ENCODE results near the gene NKX1-2.
"Not testable (repeated sequence)": the region's sequence is repeated elsewhere in the genome, so short reads cannot be mapped to it uniquely, and the experiment has no call there.

NKX1-2 gene

GRCh38 chr10:124449170-124450011 is 444 bp downstream of the NKX1-2 start:
- no peak for DNase-seq

- no peak for DNase-seq
These were observed 1.1 kb downstream of the NKX1-2 start for GRCh38 chr10:124448696-124449169.

DNA sequence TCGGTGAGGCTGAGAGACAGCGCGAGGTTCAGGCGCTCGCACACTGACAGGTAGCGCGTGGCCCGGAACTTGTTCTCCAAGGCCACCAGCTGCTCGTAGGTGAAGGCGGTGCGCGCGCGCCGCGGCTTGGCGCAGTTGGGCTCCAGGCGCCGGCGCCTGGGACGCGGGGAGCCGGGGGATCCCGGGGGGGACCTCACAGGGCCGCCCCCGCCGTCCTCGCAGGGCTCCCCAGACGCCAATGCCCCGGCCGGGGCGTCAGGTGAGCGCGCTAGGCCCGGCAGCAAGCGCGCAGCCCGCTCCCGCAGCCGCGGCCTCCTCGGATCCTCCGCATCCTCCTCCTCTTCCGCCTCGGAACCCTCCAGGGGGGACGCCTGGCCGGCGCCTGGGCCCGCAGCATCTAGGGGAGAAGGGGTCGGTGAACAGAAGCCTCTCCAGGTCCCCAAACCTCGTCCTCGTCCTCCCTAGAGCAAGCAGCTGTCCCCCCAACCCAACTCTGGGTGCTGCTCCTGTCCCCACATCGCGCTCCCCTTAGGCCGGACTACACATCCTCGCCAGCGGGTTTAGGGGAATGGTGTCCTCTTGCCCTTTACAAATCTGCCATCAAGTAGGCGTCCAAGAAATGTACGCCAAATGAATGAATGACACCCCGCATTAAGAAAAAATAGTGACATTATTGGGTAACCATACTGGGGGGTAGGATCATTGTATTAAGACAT is 1.9 kb downstream of the NKX1-2 start:
- DNase-seq: no peak

DNA sequence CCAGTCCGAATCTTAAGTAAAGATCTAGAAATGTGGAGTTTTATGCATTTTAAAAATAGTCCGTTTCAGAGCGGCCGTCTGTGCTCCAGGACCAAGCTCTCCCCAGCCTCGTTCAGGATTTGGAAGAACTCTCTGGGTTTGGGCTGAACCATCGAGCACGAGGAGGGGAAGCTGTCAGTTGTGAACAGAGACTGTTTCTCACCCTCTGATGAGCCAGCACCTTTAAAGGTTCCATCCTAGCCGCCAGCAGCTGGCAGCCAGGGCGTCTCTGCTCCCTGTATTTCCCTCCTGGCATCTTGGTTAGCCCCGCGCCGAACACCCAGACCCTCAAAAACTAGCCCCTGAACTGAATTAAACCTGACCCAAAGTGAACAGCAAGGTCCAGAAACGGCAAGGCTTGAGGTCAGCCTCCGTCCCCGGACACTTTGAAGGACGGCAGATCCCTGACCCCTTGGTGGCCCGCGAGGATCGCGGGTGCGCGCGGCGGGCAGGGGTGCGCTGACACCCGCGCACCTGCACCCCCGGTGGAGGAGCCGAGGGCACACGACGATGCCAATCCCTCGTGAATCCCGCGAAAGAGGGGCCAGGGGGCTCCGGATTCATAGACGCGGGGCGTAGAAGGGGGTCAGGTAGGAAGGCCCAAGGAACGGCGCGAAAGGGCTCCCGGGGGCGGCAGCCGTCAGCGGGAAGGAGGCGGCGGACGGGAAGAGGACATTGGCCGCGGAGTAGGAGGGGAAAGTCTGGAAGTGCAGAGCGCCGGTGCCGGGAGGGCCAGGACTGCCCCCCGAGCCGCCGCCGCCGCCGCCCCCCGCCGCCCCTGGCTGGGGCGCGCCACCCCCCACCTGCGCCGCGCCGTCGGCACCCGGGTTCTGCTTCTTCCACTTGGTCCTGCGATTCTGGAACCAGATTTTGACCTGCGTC is 2.7 kb downstream of the NKX1-2 start:
- DNase-seq: no peak

DNA sequence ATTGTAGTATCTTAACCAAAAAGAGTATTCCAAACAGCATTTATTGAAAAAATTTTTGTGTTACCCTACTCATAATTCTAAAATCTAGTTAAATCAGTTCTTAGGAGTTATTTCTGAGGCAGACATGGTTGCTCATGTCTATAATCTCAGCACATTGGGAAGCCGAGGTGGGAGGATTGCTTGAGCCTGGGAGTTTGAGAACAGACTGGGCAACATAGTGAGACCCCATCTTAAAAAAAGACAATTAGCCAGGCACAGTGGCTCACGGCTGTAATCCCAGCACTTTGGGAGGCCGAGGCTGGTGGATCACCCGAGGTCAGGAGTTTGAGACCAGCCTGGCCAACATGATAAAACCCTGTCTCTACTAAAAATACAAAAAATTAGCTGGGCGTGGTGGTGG is 8.1 kb downstream of the NKX1-2 start:
- DNase-seq: not testable (repeated sequence)

GRCh38 chr10:124436191-124436638 is 13.6 kb downstream of the NKX1-2 start:
- DNase-seq: peak; percentile 12

DNA sequence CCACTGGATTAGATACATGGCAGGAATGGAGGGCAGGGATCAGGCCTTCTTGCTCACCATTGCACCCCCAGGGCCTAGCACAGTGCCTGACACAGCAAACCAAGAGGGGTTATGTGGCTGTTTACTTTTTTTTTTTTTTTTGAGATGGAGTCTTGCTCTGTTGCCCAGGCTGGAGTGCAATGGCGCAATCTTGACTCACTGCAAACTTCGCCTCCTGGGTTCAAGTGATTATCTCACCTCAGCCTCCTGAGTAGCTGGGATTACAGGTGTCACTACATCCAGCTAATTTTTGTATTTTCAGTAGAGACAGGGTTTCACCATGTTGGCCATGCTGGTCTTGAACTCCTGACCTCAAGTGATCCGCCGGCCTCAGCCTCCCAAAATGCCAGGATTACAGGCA is 14.2 kb downstream of the NKX1-2 start:
- DNase-seq: not testable (repeated sequence)

DNA sequence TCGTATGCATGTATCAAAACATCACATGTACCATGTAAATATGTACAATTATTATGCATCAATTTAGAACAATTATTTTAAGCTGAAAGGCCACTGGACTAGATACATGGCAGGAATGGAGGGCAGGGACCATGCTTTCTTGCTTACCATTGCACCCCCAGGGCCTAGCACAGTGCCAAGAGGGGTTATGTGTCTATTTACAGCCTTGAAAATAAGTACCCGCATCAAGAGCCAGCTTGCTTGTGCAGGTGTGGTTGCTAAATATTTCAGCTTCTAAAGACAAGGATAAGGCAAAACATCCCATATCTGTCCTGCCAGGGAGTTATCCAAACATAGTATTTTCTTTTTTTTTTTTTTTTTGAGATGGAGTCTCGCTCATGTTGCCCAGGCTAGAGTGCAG is 16.4 kb downstream of the NKX1-2 start:
- DNase-seq: no peak

DNA sequence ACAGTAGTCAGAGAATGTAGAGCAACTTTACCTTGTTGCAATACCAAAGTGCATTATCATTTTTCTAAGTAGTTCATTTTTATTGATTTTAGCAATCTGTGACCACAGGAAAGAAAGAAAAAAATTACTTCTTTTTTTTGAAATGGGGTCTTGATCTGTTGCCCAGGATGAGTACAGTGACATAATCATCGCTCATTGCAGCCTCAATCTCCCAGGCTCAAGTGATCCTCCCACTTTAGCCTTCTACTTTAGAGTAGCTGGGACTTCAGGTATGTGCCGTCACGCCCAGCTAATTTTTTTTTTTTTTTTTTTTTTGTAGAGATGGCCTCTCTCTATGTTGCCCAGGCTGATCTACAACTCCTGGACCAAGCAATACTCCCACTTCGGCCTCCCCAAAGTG is 19.8 kb downstream of the NKX1-2 start:
- no peak for DNase-seq

DNA sequence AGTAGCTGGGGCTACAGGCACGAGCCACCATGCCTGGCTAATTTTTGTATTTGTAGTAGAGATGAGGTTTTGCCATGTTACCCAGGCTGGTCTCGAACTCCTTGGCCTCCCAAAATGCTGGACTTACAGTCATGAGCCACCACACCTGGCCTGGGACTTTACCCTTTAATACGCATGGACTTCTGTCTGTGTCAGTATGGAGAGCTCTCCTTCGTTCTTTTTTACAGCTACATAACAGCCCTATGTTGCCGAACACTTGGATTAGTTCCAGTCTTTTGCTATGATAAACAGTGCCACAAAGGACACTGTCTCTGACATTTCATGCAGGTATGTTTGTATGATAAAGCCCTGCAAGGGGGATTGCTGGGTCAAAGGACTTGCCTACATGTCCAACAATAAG is 20.3 kb downstream of the NKX1-2 start:
- DNase-seq: no peak

GRCh38 chr10:124428207-124428777 is 21.5 kb downstream of the NKX1-2 start:
- DNase-seq: no peak

- no peak for DNase-seq
These were observed 24.4 kb downstream of the NKX1-2 start for GRCh38 chr10:124425227-124425962.

- DNase-seq: no peak
These were observed 26.0 kb downstream of the NKX1-2 start for GRCh38 chr10:124423813-124424212.

DNA sequence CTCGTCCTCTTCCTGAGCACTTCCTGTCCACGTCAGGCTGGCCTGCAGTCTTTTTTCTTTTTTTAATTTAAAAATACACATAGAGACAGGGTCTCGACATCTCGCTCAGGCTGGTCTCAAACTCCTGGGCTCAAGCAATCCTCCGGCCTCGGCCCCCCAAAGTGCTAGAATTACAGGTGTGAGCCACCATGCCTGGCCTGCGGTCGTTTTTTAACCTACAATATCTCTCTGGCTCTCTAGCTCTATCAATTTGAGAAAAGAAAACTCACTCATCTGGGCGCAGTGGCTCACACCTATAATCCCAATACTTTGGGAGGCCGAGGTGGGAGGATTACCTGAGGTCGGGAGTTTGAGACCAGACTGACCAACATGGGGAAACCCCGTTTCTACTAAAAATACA is 27.1 kb downstream of the NKX1-2 start:
- no peak for DNase-seq

DNA sequence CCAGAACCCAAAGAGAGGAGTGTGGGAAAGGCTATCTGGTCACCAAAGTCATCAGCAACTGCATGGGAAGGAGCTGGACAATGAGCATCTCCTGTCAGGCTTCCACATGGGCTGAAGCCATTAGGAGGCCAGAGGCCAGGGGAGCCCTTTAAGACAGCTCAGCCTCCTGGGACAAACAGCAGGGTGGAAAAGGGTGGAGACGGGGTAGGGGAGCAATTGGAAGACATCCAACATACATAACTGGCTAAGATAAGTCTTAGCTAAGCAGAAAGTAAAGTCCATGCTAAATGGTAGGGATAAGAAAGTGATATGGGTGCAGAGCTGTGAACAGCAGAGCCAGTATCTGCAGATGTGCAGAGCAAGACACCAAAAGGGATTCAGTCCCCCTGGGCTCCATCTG is 29.6 kb downstream of the NKX1-2 start:
- no peak for DNase-seq

DNA sequence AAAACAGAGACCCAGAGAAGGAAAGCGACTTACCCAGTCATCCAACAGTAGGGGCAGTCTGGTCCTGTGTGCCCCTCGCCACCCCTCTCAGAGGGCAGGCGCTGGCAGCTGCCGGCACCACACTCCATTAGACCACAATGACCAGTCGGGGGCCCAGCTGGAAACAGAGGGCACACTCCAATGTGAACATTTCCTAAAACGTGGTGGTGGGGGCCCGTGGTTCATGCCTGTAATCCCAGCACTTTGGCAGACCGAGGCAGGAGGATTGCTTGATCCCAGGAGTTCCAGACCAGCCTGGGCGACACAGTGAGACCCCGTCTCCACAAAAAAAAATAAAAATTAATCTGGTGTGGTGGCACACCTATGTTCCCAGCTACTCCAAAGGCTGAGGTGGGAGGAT is 30.2 kb downstream of the NKX1-2 start:
- no peak for DNase-seq

DNA sequence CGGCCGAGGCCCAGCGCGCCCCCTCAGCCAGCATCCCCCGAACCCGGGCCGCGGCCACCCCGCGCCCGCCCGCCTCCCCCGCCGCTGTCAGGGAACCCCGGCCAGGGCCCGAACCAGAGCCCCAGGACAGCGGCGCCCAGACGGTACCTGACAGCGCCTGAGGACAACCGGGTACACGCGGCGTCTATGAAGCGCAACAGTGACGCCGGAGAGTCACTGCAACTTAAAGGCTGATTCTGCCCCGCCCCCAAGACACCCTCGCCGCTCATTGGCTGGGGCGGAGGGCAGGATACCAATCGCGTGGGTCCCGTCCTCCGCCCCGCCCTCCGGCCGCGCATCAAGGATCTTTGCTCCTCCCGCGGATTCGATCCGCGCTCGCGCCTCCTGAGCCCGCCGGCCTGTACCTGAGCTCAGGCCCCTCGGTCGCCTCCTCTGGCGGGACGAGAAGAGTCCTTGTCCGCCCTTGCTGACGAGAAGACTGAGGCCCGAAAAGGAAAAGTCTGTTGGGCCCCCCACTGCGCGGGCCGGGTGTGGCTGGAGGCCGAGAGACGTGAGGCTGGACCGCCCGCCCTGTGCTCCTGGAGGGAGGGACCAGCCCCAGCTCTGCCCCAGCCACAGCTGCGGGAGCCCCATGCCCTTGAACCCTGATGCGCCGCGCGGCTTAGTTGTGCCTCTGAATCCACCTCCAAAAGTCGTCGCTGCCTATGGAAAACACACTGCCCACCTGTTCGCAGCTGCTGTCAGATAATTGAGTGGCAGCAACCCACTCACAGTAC is 30.9 kb downstream of the NKX1-2 start, which contains the start of gene OAT:
Gene OAT, minus strand, starts transcription at position 198 of the 776 bp plus-strand sequence. CDS start 6,752 bp downstream, outside the sequence.
- peak; percentile 97 for DNase-seq

- DNase-seq: peak; percentile 46
These were observed 31.7 kb downstream of the NKX1-2 start for GRCh38 chr10:124417895-124418725.

GRCh38 chr10:124416733-124417132 is 33.1 kb downstream of the NKX1-2 start:
- no peak for DNase-seq

GRCh38 chr10:124415210-124415609 is 34.6 kb downstream of the NKX1-2 start:
- no peak for DNase-seq
